ENCODE data around the gene ELOVL5. TPM values are rescaled to one million over a fixed set of nuclear protein-coding genes. Genes with fewer than 3 reads are reported as not detected.

The ELOVL5 gene
- polyA plus RNA-seq, 1 donor from 2014 or later, result 31.2 TPM

DNA sequence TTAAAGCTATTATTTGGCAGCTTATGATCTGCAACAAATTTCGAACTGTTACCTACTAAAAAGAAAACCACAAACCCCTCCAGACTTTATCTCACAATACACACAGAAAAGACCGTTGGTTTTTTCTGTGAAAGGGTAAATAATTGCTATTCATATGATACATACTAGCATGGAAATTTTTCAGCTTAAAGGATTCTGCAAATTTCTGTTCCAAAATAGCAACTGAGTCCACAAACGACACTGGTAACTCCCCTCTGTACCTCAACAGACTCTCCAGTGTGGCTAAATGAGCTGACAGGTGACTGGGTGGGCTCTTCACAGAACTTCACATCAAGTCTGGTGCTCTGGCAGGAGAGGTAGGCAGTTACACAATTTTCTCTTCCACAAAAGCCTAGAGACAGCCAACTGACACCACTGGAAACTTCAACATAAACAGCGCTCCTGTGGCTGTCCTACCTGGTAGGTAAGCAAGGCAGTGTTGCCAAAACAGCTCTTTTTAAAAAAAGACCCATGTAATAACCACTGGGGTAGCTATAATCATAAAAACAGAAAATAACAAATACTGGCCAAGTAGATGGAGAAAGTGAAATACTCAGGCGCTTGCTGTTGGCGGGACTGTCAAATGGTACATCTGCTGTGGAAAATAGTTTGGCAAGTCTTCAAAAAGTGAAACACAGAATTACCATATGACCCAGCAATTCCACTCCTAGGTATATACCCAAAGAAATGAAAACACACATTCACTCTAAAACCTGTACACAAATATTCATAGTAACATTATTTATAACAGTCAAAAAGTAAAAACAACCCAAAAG is 37.8 kb downstream of the ELOVL5 start:
- Histone ChIP-seq H3K27me3 (ENCODE audit: insufficient read depth, low read depth, low read length) (no peaks in the 10 kb centered on the region), H3K27ac (ENCODE audit: low read length) (no peak overlapping the region), H2AFZ (ENCODE audit: low read depth, low read length) (no peak overlapping the region), H3K79me2 (replicated peaks; ENCODE audit: insufficient read depth, low read length) (peaks cover 61% of the 10 kb centered on the region), H3K36me3 (ENCODE audit: insufficient read depth, low read length) (no peaks in the 10 kb centered on the region), H3K9ac (ENCODE audit: low read length) (no peak overlapping the region), H3K9me3 (ENCODE audit: low read length) (no peaks in the 10 kb centered on the region), H3K9me2 (ENCODE audit: insufficient read depth, low read length) (no peaks in the 10 kb centered on the region), H4K20me1 (ENCODE audit: insufficient read depth) (no peaks in the 10 kb centered on the region), H3K4me3 (ENCODE audit: low read length) (no peak overlapping the region), H3F3A (ENCODE audit: insufficient read depth, low read length, poor library complexity, severe bottlenecking) (no peaks in the 10 kb centered on the region), H3K4me2 (ENCODE audit: low read length) (no peak overlapping the region)
- TF ChIP-seq TAF1 (IDR thresholded peaks at IDR 0.05; ENCODE audit: low read depth), result no peak
- TF ChIP-seq POLR2AphosphoS5 (IDR thresholded peaks at IDR 0.05), result no peak
- no peak for TF ChIP-seq EZH2 (IDR thresholded peaks at IDR 0.05; ENCODE audit: borderline replicate concordance, insufficient read depth, low read length, poor library complexity, severe bottlenecking)
- TF ChIP-seq MXI1 (conservative IDR thresholded peaks at IDR 0.05; ENCODE audit: poor library complexity, severe bottlenecking), result no peak
- TF ChIP-seq SMC3 (conservative IDR thresholded peaks at IDR 0.05; ENCODE audit: poor library complexity), result no peak
- TF ChIP-seq EP300 (conservative IDR thresholded peaks at IDR 0.05; ENCODE audit: poor library complexity, severe bottlenecking), result no peak
- TF ChIP-seq, protein P1, sequence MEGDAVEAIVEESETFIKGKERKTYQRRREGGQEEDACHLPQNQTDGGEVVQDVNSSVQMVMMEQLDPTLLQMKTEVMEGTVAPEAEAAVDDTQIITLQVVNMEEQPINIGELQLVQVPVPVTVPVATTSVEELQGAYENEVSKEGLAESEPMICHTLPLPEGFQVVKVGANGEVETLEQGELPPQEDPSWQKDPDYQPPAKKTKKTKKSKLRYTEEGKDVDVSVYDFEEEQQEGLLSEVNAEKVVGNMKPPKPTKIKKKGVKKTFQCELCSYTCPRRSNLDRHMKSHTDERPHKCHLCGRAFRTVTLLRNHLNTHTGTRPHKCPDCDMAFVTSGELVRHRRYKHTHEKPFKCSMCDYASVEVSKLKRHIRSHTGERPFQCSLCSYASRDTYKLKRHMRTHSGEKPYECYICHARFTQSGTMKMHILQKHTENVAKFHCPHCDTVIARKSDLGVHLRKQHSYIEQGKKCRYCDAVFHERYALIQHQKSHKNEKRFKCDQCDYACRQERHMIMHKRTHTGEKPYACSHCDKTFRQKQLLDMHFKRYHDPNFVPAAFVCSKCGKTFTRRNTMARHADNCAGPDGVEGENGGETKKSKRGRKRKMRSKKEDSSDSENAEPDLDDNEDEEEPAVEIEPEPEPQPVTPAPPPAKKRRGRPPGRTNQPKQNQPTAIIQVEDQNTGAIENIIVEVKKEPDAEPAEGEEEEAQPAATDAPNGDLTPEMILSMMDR (IDR thresholded peaks at IDR 0.05; ENCODE audit: poor library complexity, severe bottlenecking), result no peak
- TF ChIP-seq RAD21 (conservative IDR thresholded peaks at IDR 0.05), result no peak
- TF ChIP-seq, protein P2, sequence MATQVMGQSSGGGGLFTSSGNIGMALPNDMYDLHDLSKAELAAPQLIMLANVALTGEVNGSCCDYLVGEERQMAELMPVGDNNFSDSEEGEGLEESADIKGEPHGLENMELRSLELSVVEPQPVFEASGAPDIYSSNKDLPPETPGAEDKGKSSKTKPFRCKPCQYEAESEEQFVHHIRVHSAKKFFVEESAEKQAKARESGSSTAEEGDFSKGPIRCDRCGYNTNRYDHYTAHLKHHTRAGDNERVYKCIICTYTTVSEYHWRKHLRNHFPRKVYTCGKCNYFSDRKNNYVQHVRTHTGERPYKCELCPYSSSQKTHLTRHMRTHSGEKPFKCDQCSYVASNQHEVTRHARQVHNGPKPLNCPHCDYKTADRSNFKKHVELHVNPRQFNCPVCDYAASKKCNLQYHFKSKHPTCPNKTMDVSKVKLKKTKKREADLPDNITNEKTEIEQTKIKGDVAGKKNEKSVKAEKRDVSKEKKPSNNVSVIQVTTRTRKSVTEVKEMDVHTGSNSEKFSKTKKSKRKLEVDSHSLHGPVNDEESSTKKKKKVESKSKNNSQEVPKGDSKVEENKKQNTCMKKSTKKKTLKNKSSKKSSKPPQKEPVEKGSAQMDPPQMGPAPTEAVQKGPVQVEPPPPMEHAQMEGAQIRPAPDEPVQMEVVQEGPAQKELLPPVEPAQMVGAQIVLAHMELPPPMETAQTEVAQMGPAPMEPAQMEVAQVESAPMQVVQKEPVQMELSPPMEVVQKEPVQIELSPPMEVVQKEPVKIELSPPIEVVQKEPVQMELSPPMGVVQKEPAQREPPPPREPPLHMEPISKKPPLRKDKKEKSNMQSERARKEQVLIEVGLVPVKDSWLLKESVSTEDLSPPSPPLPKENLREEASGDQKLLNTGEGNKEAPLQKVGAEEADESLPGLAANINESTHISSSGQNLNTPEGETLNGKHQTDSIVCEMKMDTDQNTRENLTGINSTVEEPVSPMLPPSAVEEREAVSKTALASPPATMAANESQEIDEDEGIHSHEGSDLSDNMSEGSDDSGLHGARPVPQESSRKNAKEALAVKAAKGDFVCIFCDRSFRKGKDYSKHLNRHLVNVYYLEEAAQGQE (IDR thresholded peaks at IDR 0.05; ENCODE audit: borderline replicate concordance), result no peak

DNA sequence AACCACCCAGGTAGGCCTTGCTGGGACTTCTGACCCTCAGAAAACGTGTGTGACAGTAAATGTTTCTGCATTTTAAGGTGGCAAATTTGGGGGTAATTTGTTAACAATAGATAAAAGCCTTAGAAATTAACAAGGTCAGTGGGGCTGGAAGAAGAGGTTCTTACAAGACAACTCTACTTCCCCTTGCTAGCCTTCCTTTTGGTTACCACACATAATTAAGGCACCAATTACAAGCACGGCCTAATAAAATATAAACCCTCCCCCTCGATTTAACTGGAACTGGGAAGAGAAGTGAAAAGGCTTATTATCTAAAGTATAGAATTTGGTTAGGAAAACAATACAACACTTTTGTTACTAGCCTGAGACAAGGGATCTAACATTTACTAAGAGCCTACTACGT is 38.8 kb downstream of the ELOVL5 start:
- TF ChIP-seq EZH2 (IDR thresholded peaks at IDR 0.05; ENCODE audit: borderline replicate concordance, insufficient read depth, low read length, poor library complexity, severe bottlenecking), result no peak
- TF ChIP-seq TAF1 (IDR thresholded peaks at IDR 0.05; ENCODE audit: low read depth), result no peak
- peaks cover 52% of the 10 kb centered on the region for H3K79me2 ChIP-seq (replicated peaks; ENCODE audit: insufficient read depth, low read length)

More for the DNA sequence above, 38.8 kb downstream of the ELOVL5 start:
- Histone ChIP-seq H3F3A (ENCODE audit: insufficient read depth, low read length, poor library complexity, severe bottlenecking) (no peaks in the 10 kb centered on the region), H3K27me3 (ENCODE audit: insufficient read depth, low read depth, low read length) (no peaks in the 10 kb centered on the region), H2AFZ (ENCODE audit: low read depth, low read length) (no peak overlapping the region), H3K4me2 (ENCODE audit: low read length) (no peak overlapping the region), H3K27ac (ENCODE audit: low read length) (no peak overlapping the region), H3K9me2 (ENCODE audit: insufficient read depth, low read length) (no peaks in the 10 kb centered on the region), H3K36me3 (ENCODE audit: insufficient read depth, low read length) (no peaks in the 10 kb centered on the region), H4K20me1 (ENCODE audit: insufficient read depth) (no peaks in the 10 kb centered on the region), H3K9ac (ENCODE audit: low read length) (no peak overlapping the region), H3K4me3 (ENCODE audit: low read length) (no peak overlapping the region), H3K9me3 (ENCODE audit: low read length) (no peaks in the 10 kb centered on the region)

Data from neural cell (in vitro differentiated cells).